NB4 (cell line): ENCODE results near the gene ZNF787.
A peak's percentile ranks its signal among the peaks of the same experiment; 100 is the strongest.

Experiments used
- DNase-seq: peaks from one replicate; pipeline ENCODE4 v3.0.0; 2010; ENCODE audit warnings: low read depth
- H3K4me3 ChIP-seq: one replicate; pipeline ENCODE4 v1.5.1; 2011; ENCODE audit warnings: mild to moderate bottlenecking, low read depth, low read length, moderate library complexity
- MYC ChIP-seq: IDR thresholded peaks from 2 replicates; pipeline ENCODE4 v1.6.1; 2011; ENCODE audit warnings: low read depth, low read length
- POLR2A ChIP-seq: IDR thresholded peaks from 2 replicates; pipeline ENCODE4 v1.6.1; 2011; ENCODE audit warnings: mild to moderate bottlenecking; ENCODE audit not compliant: insufficient read length; ENCODE audit errors: extremely low read depth
- TF ChIP-seq, protein P1 (sequence below): IDR thresholded peaks from one replicate; pipeline ENCODE4 v1.5.1; 2012; ENCODE audit warnings: low read depth, low read length
- TF ChIP-seq, protein P2 (sequence below): IDR thresholded peaks from 2 replicates; pipeline ENCODE4 v1.6.1; 2011; ENCODE audit warnings: low read depth, low read length

Gene ZNF787

DNA sequence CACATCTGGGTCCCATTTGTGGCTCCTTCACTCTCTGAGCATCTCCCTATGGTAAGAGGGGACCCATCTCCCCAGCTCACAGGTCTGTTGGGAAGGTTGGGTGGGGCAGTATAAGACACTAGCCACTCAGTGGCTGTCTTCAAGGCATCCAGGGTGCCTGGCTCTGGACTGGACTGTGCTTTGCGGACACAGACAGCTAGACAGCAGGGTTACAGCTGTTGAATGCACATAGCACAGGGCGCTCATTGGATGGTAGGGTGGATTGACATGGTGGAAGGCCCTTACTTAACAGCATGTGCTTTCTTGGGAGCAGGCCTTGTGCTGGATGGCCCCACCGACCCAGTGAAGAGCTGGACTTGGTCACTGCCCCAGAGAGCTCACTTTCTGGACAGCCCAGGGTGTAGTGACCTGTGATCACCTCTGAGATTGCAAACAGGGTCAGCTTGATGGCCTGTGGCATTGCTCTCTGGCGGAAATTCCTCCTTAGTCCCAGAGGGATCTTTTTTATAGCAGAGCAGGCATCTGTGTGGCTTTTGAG lies 21.9 kb upstream of the ZNF787 start:
- no peak overlapping the region for H3K4me3 ChIP-seq
- no peak for DNase-seq
- TF ChIP-seq, protein P1, sequence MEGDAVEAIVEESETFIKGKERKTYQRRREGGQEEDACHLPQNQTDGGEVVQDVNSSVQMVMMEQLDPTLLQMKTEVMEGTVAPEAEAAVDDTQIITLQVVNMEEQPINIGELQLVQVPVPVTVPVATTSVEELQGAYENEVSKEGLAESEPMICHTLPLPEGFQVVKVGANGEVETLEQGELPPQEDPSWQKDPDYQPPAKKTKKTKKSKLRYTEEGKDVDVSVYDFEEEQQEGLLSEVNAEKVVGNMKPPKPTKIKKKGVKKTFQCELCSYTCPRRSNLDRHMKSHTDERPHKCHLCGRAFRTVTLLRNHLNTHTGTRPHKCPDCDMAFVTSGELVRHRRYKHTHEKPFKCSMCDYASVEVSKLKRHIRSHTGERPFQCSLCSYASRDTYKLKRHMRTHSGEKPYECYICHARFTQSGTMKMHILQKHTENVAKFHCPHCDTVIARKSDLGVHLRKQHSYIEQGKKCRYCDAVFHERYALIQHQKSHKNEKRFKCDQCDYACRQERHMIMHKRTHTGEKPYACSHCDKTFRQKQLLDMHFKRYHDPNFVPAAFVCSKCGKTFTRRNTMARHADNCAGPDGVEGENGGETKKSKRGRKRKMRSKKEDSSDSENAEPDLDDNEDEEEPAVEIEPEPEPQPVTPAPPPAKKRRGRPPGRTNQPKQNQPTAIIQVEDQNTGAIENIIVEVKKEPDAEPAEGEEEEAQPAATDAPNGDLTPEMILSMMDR, result no peak
- TF ChIP-seq, protein P2, sequence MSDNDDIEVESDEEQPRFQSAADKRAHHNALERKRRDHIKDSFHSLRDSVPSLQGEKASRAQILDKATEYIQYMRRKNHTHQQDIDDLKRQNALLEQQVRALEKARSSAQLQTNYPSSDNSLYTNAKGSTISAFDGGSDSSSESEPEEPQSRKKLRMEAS, result no peak
- TF ChIP-seq MYC, result no peak
- no peak for TF ChIP-seq POLR2A

DNA sequence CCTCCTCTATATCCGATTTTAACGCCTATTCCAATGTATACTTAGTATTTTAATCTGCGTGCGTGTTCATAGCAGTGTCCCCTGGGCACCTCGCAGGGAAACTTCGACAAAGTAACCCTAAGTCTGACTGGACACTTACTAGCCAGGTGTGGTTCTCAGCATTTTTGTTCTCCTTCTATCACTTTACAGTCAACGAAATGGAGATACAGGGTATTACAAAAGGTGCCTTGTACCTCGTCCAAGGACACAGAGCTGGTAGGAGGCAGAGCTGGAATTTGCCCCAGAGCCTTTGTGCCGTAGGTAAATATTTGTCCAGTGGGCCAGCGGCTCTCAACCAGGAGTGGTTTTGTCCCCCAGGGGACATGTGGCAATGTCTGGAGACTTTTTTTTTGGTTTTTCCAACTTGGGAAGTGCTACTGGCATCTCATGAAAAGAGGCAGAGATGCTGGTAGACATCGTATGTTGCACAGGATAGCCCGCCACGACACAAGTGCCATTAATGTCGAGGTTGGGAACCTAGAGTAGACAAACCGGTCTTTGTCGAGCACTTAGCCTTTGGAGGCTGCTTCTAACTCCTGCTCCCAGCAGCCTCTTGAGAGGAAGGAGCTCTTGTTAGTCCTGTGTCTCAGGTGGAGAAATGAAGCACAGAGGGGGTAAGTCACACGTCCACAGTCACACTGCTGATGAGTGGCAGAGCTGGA lies 21.1 kb upstream of the ZNF787 start:
- peak overlapping the region; percentile 68 for H3K4me3 ChIP-seq
- TF ChIP-seq MYC (no peak), POLR2A (no peak)
- TF ChIP-seq, protein P1, result no peak
- TF ChIP-seq, protein P2, result no peak
- DNase-seq, result no peak

DNA sequence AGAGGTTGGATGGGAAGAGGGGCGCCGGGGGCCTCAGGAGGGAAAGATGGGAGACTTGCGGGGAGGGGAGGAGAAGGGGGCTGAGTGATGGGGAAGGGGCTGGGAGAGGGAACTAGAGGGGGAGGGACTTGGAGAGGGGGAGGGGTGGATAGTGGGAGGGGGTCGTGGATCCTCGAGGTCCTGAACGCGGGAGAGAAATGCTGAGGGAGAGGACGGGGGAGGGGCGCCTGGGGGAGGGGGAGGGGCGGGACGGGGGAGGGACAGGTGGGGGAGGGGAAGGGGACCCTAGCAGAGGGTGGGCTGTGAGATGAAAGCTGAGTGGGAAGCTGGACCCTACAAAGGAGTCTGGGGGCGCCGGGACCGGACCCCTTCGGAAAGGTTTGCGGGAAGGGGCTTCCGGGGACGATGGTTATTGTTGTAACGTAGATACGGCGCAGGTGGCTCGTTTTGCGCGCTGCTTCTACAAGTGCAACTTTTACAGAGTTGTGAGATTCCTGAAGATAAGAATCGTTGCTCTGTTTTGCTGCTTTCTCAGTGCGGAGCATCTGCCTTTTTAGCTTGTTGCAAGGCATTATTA lies 20.4 kb upstream of the ZNF787 start:
- TF ChIP-seq, protein P2, result no peak
- no peak for TF ChIP-seq MYC
- TF ChIP-seq, protein P1, result no peak
- peak; percentile 26 for DNase-seq
- H3K4me3 ChIP-seq, result peak overlapping the region; percentile 68

DNA sequence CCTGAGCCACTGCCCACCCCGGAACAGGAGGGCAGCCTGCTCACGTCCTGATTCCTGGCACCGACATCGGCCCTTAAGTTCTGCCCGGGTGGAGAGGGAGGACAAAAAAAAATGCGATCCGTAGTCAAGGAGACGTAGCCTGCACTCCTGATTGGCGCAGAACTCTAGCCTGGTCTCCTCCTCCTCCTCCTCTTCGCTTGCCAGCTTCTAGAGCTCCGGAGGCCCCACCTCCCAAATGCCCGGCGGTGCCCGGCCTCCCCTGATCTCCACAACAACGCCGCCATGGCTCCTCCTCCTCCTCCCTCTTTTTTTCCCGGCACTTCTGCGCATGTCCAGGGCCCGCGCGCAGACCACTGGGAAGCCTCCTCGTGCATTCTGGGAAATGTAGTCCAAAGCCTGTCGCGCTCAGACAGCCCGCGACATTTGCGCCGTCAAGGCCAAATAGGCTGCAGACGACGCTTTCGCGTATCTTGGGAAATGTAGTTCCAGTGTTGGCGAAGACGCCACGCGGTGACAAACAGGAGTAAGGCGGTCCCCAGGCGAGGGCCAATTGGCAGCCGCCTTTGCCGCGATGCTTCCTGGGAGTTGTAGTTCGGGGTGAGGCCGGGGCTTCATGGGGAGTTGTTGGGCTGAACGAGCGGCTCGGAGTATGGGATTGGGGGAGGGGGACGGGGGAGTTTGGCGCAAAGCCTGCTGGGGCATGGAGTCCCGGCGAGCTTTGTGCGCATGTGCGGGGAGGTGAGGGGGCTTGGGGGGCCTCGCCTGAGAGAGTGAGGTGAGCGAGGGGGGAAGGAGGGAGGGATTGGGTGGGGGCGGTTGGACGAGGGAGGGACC lies 19.7 kb upstream of the ZNF787 start, which contains the start of gene ZNF444:
ZNF444 (plus strand) TSS at position 705 of the 834 bp plus-strand sequence. CDS start 5,625 bp downstream, outside the sequence.
- peak within 1 kb of the TSS; percentile 68 for H3K4me3 ChIP-seq
- peak; percentile 95 for DNase-seq
- TF ChIP-seq, protein P2, result no peak
- peak; percentile 45 for TF ChIP-seq MYC

DNA sequence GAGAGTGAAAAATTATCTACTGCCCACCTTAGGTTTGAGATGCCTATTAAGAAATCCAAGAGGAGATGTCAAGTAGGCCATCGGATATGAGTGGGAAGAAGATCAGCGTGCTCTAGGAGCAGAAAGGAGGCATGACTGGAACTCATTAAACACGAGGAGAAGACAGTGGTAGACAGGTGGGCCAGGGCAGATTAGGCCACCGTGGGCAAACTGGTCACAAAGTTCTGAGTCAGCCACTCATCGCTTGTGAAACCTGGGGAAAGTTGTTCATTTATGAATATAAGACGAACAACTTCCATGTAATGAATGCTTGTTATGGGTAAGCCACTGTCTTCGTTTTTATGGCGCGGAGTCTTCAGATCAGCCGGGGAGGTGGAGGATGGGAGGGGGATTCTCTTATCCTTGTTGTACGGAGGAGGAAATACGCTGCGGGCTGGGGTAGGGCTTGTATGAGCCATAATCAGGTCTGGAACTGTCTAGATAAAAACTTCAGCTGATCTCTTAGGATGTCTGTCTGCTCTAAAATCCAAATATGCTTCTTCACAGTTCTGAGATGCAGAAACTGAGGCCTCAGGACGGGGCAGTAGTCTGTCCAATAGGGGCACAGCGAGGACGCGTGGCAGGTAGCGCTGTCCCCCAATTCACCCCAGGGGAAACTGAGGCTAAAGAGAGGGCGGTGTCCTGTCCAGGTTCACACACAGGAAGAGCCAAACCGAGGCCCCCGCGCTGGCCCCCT lies 18.9 kb upstream of the ZNF787 start:
- peak overlapping the region; percentile 68 for H3K4me3 ChIP-seq
- peak; percentile 14 for DNase-seq
- TF ChIP-seq, protein P2, result no peak
- TF ChIP-seq, protein P1, result no peak
